Activated CD4-positive, CD25-positive, alpha-beta regulatory T cell treated with anti-CD3 and anti-CD28 coated beads, Interleukin-2, amount 50 U/mL, for 72 hours (primary cell): ENCODE measurements around the gene SSR3.

Experiments
- DNase-seq: peaks from one replicate; pipeline ENCODE4 v3.0.0; 2021

SSR3 gene

GRCh38 chr3:156535162-156535627 is 19.7 kb downstream of the SSR3 start:
- DNase-seq, result no peak

GRCh38 chr3:156533205-156533604 is 21.7 kb downstream of the SSR3 start:
- DNase-seq, result no peak

- DNase-seq, result no peak
Measured at GRCh38 chr3:156532730-156533129, 22.2 kb downstream of the SSR3 start.

GRCh38 chr3:156530980-156531379 is 23.9 kb downstream of the SSR3 start:
- DNase-seq, result no peak

- DNase-seq, result no peak
Measured at GRCh38 chr3:156527060-156527459, 27.9 kb downstream of the SSR3 start.

- no peak for DNase-seq
Measured at GRCh38 chr3:156525808-156526207, 29.1 kb downstream of the SSR3 start.

GRCh38 chr3:156522673-156523072 is 32.2 kb downstream of the SSR3 start:
- no peak for DNase-seq

- no peak for DNase-seq
Measured at GRCh38 chr3:156519758-156520162, 35.2 kb downstream of the SSR3 start.

- DNase-seq, result no peak
Measured at GRCh38 chr3:156518726-156519125, 36.2 kb downstream of the SSR3 start.

- no peak for DNase-seq
Measured at GRCh38 chr3:156516961-156517360, 38.0 kb downstream of the SSR3 start.

GRCh38 chr3:156516284-156516683 is 38.6 kb downstream of the SSR3 start:
- no peak for DNase-seq

- no peak for DNase-seq
Measured at GRCh38 chr3:156513619-156514018, 41.3 kb downstream of the SSR3 start.

GRCh38 chr3:156511987-156512677 is 42.8 kb downstream of the SSR3 start:
- DNase-seq, result no peak

- DNase-seq, result no peak
Measured at GRCh38 chr3:156509189-156510174, 45.4 kb downstream of the SSR3 start.

GRCh38 chr3:156507285-156507684 is 47.6 kb downstream of the SSR3 start:
- no peak for DNase-seq

- no peak for DNase-seq
Measured at GRCh38 chr3:156498307-156498706, 56.6 kb downstream of the SSR3 start.

GRCh38 chr3:156497326-156497725 is 57.6 kb downstream of the SSR3 start:
- no peak for DNase-seq

- DNase-seq, result no peak
Measured at GRCh38 chr3:156495816-156496215, 59.1 kb downstream of the SSR3 start.

- DNase-seq, result no peak
Measured at GRCh38 chr3:156493887-156494286, 61.0 kb downstream of the SSR3 start.

- no peak for DNase-seq
Measured at GRCh38 chr3:156492801-156493261, 62.1 kb downstream of the SSR3 start.

GRCh38 chr3:156491192-156491591 is 63.7 kb downstream of the SSR3 start:
- DNase-seq, result no peak
